Lung (tissue), 12 donors: ENCODE data around the gene BIVM. TPM values are rescaled to one million over a fixed set of nuclear protein-coding genes. Genes with fewer than 3 reads are reported as not detected.
A peak's percentile ranks its signal among the peaks of the same experiment; 100 is the strongest.

Experiments used
- ATAC-seq: fragments of 200-7000 bp; cut with Tn5 transposase; one replicate; pipeline ENCODE4 v1.9.1; 2020; ENCODE audit warnings: moderate number of reproducible peaks; ENCODE audit not compliant: insufficient read depth, low FRiP score
- DNase-seq, 3 donors: peaks; one replicate each; pipeline ENCODE4 v3.0.0-alpha.2; 2013 to 2017
- H3K27ac ChIP-seq, 2 donors: one replicate each; pipeline ENCODE4 v1.5.1; 2013; ENCODE audit warnings: mild to moderate bottlenecking in 2 of 2, moderate library complexity in 2 of 2, control low read depth in 1 of 2, inconsistent platforms in 1 of 2, low read depth in 1 of 2, low read length in 1 of 2
- H3K27me3 ChIP-seq, 3 donors: one replicate each; pipeline ENCODE4 v1.5.1; 2013; ENCODE audit warnings: low read length in 2 of 3; ENCODE audit not compliant: control insufficient read depth in 3 of 3, insufficient read depth in 3 of 3
- H3K36me3 ChIP-seq, 4 donors: one replicate each; pipeline ENCODE4 v1.5.1; 2013; ENCODE audit warnings: low read length in 4 of 4, mild to moderate bottlenecking in 1 of 4, moderate library complexity in 1 of 4; ENCODE audit not compliant: control insufficient read depth in 4 of 4, insufficient read depth in 4 of 4
- H3K4me1 ChIP-seq, 5 donors: one replicate each; pipeline ENCODE4 v1.5.1; 2013; ENCODE audit warnings: low read length in 5 of 5, mild to moderate bottlenecking in 2 of 5, moderate library complexity in 1 of 5; ENCODE audit not compliant: control insufficient read depth in 5 of 5, insufficient read depth in 5 of 5
- H3K4me3 ChIP-seq: one replicate; pipeline ENCODE4 v1.5.1; 2013; ENCODE audit warnings: mild to moderate bottlenecking, control low read depth, moderate library complexity
- H3K9ac ChIP-seq, 2 donors: one replicate each; pipeline ENCODE4 v1.5.1; 2013; ENCODE audit warnings: low read length in 2 of 2, control low read depth in 1 of 2; ENCODE audit not compliant: insufficient read depth in 1 of 2
- H3K9me3 ChIP-seq, 4 donors: one replicate each; pipeline ENCODE4 v1.5.1; 2013; ENCODE audit warnings: low read length in 3 of 4, mild to moderate bottlenecking in 1 of 4, moderate library complexity in 1 of 4; ENCODE audit not compliant: control insufficient read depth in 4 of 4, insufficient read depth in 3 of 4
- WGBS, 2 donors: extraction: QIAGEN DNeasy Blood & Tissue Kit; methylation state at CpG; one replicate each; pipeline ENCODE4 v1.1.7; 2013; 5-methylcytosine and 5-hydroxymethylcytosine counted together
- polyA plus RNA-seq, 2 donors: library from polyadenylated mRNA; stranded (reverse); fragments of 200-250 nt; gene quantifications; one replicate each; pipeline ENCODE4 v1.2.1, GENCODE V29; 2013
- total RNA-seq, 2 donors: library from RNA; depleted of rRNA in 1 of 2; stranded (reverse); fragments of >200 nt in 1 of 2; gene quantifications; one replicate each; pipeline ENCODE4 v1.2.1, GENCODE V29; 2014 to 2021
- TF ChIP-seq, protein P1 (sequence below): IDR thresholded peaks from 2 replicates; pipeline ENCODE4 v1.5.1; 2012; ENCODE audit warnings: mild to moderate bottlenecking; ENCODE audit errors: control extremely low read depth, extremely low read depth
- donor health status: control.
- donor health status: control.
- donor health status: Bipolar disorder and iron deficiency.
- donor health status: healthy.
- donor health status: DM: yes; HTN: yes; CAD: no.

Gene BIVM
- total and polyA plus RNA-seq, 4 donors, result 5.5 to 38.4 (median 13.1) TPM

DNA sequence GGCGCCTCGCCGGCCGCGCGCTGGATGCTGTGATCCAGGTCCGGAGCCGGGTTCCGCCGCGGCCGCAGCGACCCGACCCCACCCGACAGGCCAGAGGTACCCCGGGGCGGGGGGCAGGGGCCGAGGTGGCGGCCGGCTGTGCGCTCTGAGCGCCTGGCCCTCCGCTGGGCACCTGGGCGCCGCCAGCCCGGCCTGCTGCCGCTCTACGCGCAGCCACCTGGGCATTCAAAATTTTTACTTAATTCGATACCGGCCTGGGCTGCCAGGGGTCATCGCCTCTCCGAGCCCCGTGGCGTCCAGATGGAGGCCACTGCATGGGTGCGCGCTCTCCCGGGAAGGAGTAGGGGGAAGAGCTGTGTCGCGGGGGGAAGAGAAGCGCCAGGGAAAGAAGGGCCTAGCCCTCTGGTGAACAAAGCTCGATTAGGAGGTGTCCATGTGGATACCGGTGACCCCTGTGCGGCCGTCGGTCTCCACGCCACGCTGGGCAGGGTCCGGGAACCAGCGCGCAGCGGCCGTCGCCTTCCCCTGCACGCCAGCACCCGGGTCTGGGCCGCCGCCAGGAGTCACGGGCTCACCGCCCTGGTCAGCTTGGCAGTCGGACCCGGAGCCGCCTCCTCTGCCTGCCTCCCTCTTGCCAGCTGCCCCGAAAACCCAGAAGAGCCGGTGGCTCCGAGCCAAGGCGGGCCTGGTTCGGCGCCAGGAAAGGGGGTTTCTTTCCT, 666 bp downstream of the BIVM start:
- peak overlapping the region in 1 of 2 donors; percentile 69 for H3K9ac ChIP-seq
- H3K4me1 ChIP-seq, result peaks cover 0 to 28% (median 5%) of the 10 kb centered on the region in 5 donors
- H3K9me3 ChIP-seq, result no peaks in the 10 kb centered on the region
- TF ChIP-seq, protein P1, sequence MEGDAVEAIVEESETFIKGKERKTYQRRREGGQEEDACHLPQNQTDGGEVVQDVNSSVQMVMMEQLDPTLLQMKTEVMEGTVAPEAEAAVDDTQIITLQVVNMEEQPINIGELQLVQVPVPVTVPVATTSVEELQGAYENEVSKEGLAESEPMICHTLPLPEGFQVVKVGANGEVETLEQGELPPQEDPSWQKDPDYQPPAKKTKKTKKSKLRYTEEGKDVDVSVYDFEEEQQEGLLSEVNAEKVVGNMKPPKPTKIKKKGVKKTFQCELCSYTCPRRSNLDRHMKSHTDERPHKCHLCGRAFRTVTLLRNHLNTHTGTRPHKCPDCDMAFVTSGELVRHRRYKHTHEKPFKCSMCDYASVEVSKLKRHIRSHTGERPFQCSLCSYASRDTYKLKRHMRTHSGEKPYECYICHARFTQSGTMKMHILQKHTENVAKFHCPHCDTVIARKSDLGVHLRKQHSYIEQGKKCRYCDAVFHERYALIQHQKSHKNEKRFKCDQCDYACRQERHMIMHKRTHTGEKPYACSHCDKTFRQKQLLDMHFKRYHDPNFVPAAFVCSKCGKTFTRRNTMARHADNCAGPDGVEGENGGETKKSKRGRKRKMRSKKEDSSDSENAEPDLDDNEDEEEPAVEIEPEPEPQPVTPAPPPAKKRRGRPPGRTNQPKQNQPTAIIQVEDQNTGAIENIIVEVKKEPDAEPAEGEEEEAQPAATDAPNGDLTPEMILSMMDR, result no peak
- H3K36me3 ChIP-seq, result no peaks in the 10 kb centered on the region
- H3K27me3 ChIP-seq, result no peaks in the 10 kb centered on the region
- WGBS, 2 donors, result 1% methylated on average over 65 to 69 of the region's 69 CpGs
- peak overlapping the region; percentile 58 for H3K4me3 ChIP-seq
- DNase-seq (peak in 1 of 3 donors; percentile 56), ATAC-seq (peak; percentile 25)
- peak overlapping the region; percentile 82 to 93 for H3K27ac ChIP-seq

DNA sequence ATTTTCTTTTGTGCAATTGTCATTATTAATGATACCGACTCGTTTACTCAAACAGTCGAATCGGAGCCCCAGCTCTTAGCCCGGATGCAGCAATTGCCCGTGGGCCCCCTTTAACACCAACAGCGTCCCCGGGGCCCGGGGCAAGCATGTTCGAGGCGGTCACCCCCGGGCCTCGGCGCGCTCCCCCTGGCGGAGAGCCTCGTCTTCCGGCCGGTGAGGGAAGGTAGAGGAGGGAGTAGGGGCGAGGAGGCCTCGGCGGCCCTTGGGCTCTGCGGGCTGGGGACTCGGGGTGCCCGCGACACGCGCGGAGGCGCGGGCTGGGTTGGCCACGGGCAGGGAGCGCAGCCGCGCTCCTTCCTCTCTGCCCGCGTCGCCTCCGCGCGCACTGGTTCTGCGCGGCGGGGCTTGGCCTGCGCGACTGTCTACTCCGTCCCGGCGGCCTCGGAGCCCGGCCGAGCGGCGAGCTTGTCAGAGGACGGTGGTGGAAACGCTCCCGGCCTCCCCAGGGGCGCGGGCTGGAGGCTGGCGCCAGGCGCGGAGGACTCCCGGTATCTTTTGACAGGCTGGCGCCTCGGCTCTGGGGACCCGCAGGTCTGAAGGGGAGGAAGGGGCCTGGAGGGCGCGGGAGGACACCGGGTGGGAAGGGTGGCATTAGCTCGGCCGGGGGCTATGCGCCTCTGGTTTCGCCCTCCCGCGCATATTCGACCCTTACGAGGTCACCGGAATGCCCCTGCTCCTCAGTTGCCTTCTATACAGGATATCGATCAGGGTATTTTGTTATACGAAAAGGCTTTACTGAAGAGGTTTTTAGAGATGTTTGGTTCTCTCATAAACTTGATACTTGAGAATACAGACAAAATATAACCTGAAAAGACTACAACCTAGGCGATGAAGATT, 1.5 kb downstream of the BIVM start:
- peaks cover 0 to 4% (median 0%) of the 10 kb centered on the region in 4 donors for H3K36me3 ChIP-seq
- H3K27me3 ChIP-seq, result no peaks in the 10 kb centered on the region
- WGBS, 2 donors, result 2% methylated on average over 54 to 81 of the region's 81 CpGs
- H3K4me3 ChIP-seq, result peak overlapping the region; percentile 58
- peak overlapping the region; percentile 82 to 93 for H3K27ac ChIP-seq
- TF ChIP-seq, protein P1, result peak; percentile 40
- H3K9ac ChIP-seq, result peak overlapping the region; percentile 69 to 85
- peaks cover 0 to 28% (median 5%) of the 10 kb centered on the region in 5 donors for H3K4me1 ChIP-seq
- ATAC-seq, result peak; percentile 88
- DNase-seq, result peak; percentile 88 to 90 (median 89)
- no peaks in the 10 kb centered on the region for H3K9me3 ChIP-seq

DNA sequence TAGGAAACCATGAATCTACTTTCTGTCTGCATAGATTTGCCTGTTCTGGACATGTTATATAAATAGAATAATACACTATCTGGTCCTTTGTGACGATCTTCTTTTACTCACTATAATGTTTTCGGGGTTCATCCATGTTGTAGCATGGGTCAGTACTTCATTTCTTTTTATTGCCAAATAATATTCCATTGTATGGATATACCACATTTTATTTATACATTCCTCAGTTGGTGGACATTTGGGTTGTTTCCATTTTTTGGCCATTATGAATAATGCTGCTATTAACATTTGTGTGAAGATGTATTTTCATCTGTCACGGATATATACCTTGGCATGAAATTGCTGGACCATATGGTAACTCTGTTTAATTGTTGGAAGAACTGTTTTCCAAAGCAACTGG, 6.8 kb downstream of the BIVM start:
- Histone ChIP-seq H3K27ac (no peak overlapping the region), H3K9ac (no peak overlapping the region), H3K27me3 (no peaks in the 10 kb centered on the region), H3K9me3 (no peaks in the 10 kb centered on the region), H3K4me3 (no peak overlapping the region), H3K36me3 (peaks cover 0 to 10% (median 6%) of the 10 kb centered on the region in 4 donors), H3K4me1 (peaks cover 0 to 16% (median 5%) of the 10 kb centered on the region in 5 donors)
- DNase-seq, result no peak
- ATAC-seq, result no peak
- 97 to 98% methylated on average over 3 of the region's 3 CpGs for WGBS, 2 donors
- TF ChIP-seq, protein P1, result no peak
